ENCODE data around the gene AKR1B1.

AKR1B1 gene

GRCh38 chr7:134440067-134440466, 18.8 kb downstream of the AKR1B1 start:
- Histone ChIP-seq H3F3A (ENCODE audit: insufficient read depth, low read length) (no peaks in the 10 kb centered on the region), H3K27ac (ENCODE audit: low read length) (no peak overlapping the region), H3K4me1 (ENCODE audit: low read length) (no peaks in the 10 kb centered on the region), H3K79me2 (ENCODE audit: low read length) (no peaks in the 10 kb centered on the region), H3K9ac (ENCODE audit: low read length) (no peak overlapping the region), H3K27me3 (replicated peaks; ENCODE audit: insufficient read depth, low read length) (no peaks in the 10 kb centered on the region), H3K4me3 (ENCODE audit: low read length) (no peak overlapping the region), H3K4me2 (ENCODE audit: low read depth, low read length) (no peak overlapping the region), H2AFZ (ENCODE audit: low read length) (no peak overlapping the region), H3K36me3 (replicated peaks; ENCODE audit: insufficient read depth, low read length) (peaks cover 21% of the 10 kb centered on the region; the same call in 1 of the 2 replicates), H3K9me2 (replicated peaks; ENCODE audit: insufficient read depth, low read length) (no peaks in the 10 kb centered on the region), H3K9me3 (replicated peaks; ENCODE audit: insufficient read depth, low read length) (no peaks in the 10 kb centered on the region), H4K20me1 (ENCODE audit: insufficient read depth, low read length) (no peaks in the 10 kb centered on the region)
- TF ChIP-seq EZH2 (optimal IDR thresholded peaks at IDR 0.05; ENCODE audit: low read depth, low read length) (no peak), CTCF (IDR thresholded peaks at IDR 0.05; ENCODE audit: low read length) (no peak), EZH2phosphoT487 (IDR thresholded peaks at IDR 0.05; ENCODE audit: low read length) (no peak)
- DNase-seq: no peak

GRCh38 chr7:134438946-134439345, 20.0 kb downstream of the AKR1B1 start:
- H3K27ac ChIP-seq (ENCODE audit: low read length): no peak overlapping the region
- H3K79me2 ChIP-seq (ENCODE audit: low read length): no peaks in the 10 kb centered on the region
- H3K9me2 ChIP-seq (replicated peaks; ENCODE audit: insufficient read depth, low read length): no peaks in the 10 kb centered on the region
- H3K36me3 ChIP-seq (replicated peaks; ENCODE audit: insufficient read depth, low read length): peaks cover 10% of the 10 kb centered on the region; the same call in 1 of the 2 replicates
- H3K27me3 ChIP-seq (replicated peaks; ENCODE audit: insufficient read depth, low read length): no peaks in the 10 kb centered on the region
- no peak for DNase-seq
- H3K4me2 ChIP-seq (ENCODE audit: low read depth, low read length): no peak overlapping the region
- H3F3A ChIP-seq (ENCODE audit: insufficient read depth, low read length): no peaks in the 10 kb centered on the region
- H3K4me1 ChIP-seq (ENCODE audit: low read length): no peaks in the 10 kb centered on the region
- no peak overlapping the region for H3K9ac ChIP-seq (ENCODE audit: low read length)
- H2AFZ ChIP-seq (ENCODE audit: low read length): no peak overlapping the region
- no peaks in the 10 kb centered on the region for H3K9me3 ChIP-seq (replicated peaks; ENCODE audit: insufficient read depth, low read length)
- no peak overlapping the region for H3K4me3 ChIP-seq (ENCODE audit: low read length)
- TF ChIP-seq CTCF (IDR thresholded peaks at IDR 0.05; ENCODE audit: low read length) (no peak), EZH2 (optimal IDR thresholded peaks at IDR 0.05; ENCODE audit: low read depth, low read length) (no peak)
- H4K20me1 ChIP-seq (ENCODE audit: insufficient read depth, low read length): no peaks in the 10 kb centered on the region

GRCh38 chr7:134435161-134435920, 23.6 kb downstream of the AKR1B1 start:
- Histone ChIP-seq H3K9me3 (replicated peaks; ENCODE audit: insufficient read depth, low read length) (no peaks in the 10 kb centered on the region), H2AFZ (ENCODE audit: low read length) (no peak overlapping the region), H3K27me3 (replicated peaks; ENCODE audit: insufficient read depth, low read length) (no peaks in the 10 kb centered on the region), H3K27ac (ENCODE audit: low read length) (no peak overlapping the region), H3K36me3 (replicated peaks; ENCODE audit: insufficient read depth, low read length) (no peaks in the 10 kb centered on the region), H3F3A (ENCODE audit: insufficient read depth, low read length) (0 out of 2 replicates have a peak, but pooled peaks cover 2% of the 10 kb centered on the region), H3K4me2 (ENCODE audit: low read depth, low read length) (no peak overlapping the region), H3K4me1 (ENCODE audit: low read length) (peaks cover 9% of the 10 kb centered on the region; the same call in 1 of the 2 replicates), H3K79me2 (ENCODE audit: low read length) (no peaks in the 10 kb centered on the region), H3K9me2 (replicated peaks; ENCODE audit: insufficient read depth, low read length) (no peaks in the 10 kb centered on the region), H3K4me3 (ENCODE audit: low read length) (no peak overlapping the region), H3K9ac (ENCODE audit: low read length) (no peak overlapping the region), H4K20me1 (ENCODE audit: insufficient read depth, low read length) (no peaks in the 10 kb centered on the region)
- TF ChIP-seq EZH2phosphoT487 (IDR thresholded peaks at IDR 0.05; ENCODE audit: low read length): no peak
- DNase-seq: no peak

- Histone ChIP-seq H3K27ac (ENCODE audit: low read length) (no peak overlapping the region), H2AFZ (ENCODE audit: low read length) (no peak overlapping the region), H3K36me3 (replicated peaks; ENCODE audit: insufficient read depth, low read length) (no peaks in the 10 kb centered on the region), H3K4me3 (ENCODE audit: low read length) (no peak overlapping the region), H3K9me3 (replicated peaks; ENCODE audit: insufficient read depth, low read length) (no peaks in the 10 kb centered on the region), H3F3A (ENCODE audit: insufficient read depth, low read length) (0 out of 2 replicates have a peak, but pooled peaks cover 5% of the 10 kb centered on the region), H3K9ac (ENCODE audit: low read length) (no peak overlapping the region), H3K4me2 (ENCODE audit: low read depth, low read length) (no peak overlapping the region), H4K20me1 (ENCODE audit: insufficient read depth, low read length) (no peaks in the 10 kb centered on the region), H3K4me1 (ENCODE audit: low read length) (peaks cover 15% of the 10 kb centered on the region), H3K9me2 (replicated peaks; ENCODE audit: insufficient read depth, low read length) (no peaks in the 10 kb centered on the region), H3K27me3 (replicated peaks; ENCODE audit: insufficient read depth, low read length) (no peaks in the 10 kb centered on the region), H3K79me2 (ENCODE audit: low read length) (no peaks in the 10 kb centered on the region)
- no peak for DNase-seq
- TF ChIP-seq CTCF (IDR thresholded peaks at IDR 0.05; ENCODE audit: low read length): no peak
- TF ChIP-seq EZH2phosphoT487 (IDR thresholded peaks at IDR 0.05; ENCODE audit: low read length): no peak
- TF ChIP-seq EZH2 (optimal IDR thresholded peaks at IDR 0.05; ENCODE audit: low read depth, low read length): no peak
Measured at GRCh38 chr7:134434701-134435100, 24.2 kb downstream of the AKR1B1 start.
